Stimulated activated CD8-positive, alpha-beta memory T cell treated with anti-CD3 and anti-CD28 coated beads, Interleukin-4, amount 100 ng/mL, for 48 hours (primary cell): Measurements from ENCODE around the gene LGR4.
"Not testable (repeated sequence)": the region's sequence is repeated elsewhere in the genome, so short reads cannot be mapped to it uniquely, and the experiment has no call there.

Source experiments
- DNase-seq: peaks from one replicate; pipeline ENCODE4 v3.0.0-alpha.2; 2020

Gene LGR4

DNA sequence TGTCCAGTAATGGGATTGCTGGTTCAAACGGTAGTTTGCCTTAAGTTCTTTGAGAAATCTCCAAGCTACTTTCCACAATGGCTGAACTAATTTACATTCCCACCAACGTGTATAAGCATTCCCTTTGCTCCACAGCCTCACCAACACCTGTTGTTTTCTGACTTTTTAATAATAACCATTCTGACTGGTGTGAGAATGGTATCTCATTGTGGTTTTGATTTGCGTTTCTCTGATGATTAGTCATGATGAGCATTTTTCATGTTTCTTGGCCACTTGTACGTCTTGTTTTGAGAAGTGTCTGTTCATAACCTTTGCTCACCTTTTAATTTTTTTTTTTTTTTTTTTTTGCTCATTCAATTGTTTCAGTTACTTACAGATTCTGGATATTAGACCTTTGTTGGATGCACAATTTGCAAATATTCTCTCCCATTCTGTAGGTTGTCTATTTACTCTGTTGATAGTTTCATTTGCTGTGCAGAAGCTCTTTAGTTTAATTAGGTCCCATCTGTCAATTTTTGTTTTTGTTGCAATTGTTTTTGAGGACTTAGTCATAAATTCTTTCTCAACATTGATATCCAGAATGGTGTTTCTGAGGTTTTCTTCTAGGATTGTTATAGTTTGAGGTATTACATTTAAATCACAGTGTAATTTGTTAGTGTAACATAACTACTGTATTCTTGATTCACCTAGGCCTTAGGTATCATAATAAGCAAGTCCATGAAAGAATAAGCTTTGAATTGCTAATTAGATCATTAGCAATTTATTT, 142.5 kb downstream of the LGR4 start:
- no peak for DNase-seq

DNA sequence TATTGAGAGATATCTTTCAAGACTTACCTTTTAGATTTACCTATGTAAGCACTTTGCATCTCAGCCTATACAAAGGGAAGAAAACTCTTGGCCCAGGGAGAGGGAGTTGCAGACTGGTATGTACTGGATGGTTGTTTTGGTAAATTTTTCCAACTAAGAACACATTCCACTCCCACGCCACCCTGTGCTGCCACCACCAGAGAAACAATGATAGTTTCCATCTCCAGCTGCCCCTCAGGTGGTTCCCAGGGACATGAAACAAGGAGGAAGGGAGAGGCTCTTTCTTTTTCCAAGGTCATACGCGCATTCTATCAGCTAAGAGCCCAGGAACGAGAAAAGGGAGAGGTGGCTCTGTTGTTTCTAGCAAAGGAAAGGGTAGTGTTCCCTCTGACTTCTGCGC, 144.0 kb downstream of the LGR4 start:
- DNase-seq, result no peak

DNA sequence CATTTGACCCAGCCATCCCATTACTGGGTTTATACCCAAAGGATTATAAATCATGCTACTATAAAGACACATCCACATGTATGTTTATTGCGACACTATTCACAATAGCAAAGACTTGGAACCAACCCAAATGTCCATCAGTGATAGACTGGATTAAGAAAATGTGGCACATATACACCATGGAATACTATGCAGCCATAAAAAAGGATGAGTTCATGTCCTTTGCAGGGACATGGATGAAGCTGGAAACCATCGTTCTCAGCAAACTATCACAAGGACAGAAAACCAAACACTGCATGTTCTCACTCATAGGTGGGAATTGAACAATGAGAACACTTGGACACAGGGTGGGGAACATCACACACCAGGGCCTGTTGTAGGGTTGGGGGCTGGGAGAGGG, 145.5 kb downstream of the LGR4 start:
- DNase-seq, result not testable (repeated sequence)

DNA sequence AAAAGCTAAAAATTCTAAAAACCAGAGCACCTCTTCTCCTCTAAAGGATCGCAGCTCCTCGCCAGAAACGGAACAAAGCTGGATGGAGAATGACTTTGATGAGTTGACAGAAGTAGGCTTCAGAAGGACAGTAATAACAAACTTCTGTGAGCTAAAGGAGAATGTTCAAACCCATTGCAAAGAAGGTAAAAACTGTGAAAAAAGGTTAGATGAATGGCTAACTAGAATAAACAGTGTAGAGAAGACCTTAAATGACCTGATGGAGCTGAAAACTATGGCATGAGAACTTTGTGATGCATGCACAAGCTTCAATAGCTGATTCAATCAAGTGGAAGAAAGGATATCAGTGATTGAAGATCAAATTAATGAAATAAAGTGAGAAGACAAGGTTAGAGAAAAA, 150.4 kb downstream of the LGR4 start:
- DNase-seq, result not testable (repeated sequence)

DNA sequence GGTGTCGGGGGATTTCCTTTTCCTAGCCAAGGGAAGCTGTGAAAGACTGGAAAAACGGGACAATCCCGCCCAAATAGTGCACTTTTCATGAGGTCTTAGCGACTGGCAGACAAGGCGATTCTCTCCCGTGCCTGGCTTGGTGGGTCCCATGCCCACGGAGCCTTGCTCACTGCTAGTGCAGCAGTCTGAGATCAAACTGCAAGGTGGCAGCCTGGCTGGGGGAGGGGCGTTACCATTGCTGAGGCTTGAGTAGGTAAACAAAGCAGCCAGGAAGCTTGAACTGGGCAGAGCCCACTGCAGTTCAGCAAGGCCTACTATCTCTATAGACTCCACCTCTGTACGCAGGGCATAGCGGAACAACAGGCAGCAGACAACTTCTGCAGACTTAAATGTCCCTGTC, 151.2 kb downstream of the LGR4 start:
- not testable (repeated sequence) for DNase-seq

DNA sequence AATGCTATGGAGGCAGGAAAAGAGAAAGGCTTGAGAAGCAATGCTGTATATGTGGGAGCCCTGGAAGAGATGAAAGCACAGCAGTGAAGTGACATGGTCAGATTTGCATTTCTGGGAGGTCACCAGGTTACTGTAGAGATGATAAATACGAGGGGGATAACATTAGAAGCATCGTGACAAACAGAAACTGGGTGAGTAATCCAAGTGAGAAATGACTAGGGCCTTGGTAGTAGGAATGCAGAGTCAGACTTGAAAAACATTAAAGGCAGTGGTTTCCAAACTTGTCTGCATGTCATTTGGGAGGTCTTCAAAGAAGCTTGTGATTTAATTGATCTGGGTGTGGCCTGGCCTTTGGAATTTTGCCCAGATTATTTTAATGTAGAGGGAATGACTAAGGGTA, 153.5 kb downstream of the LGR4 start:
- no peak for DNase-seq

DNA sequence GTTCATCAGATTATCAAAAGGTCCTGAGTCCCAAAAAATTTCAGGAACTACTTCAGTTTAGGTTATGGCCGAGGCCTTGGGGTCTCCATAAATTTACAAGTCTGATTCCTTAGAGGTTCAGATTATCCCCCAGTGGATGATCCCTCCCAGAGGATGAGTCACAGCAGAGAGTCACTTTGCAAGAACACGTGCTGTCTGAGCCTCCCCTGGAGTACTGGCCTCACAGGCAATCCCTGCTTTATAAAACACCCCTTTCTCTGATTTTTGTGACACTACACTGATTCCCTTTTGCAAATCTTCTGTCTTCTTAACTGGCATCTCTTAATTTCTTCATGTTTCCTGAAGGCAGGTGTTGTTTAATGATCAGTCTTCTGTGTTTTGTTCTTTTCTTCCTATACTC, 154.8 kb downstream of the LGR4 start:
- DNase-seq, result no peak
